22Rv1 (cell line): Measurements from ENCODE around the gene F5.

Experiments used
- H3K27ac ChIP-seq: fragments of 450-650 bp; 2 replicates; pipeline ENCODE4 v1.5.1; 2017
- ZFX ChIP-seq: fragments of 450-650 bp; IDR thresholded peaks from 2 replicates; pipeline ENCODE4 v1.6.1; 2017; ENCODE audit warnings: antibody characterized with exemption, borderline replicate concordance
- TF ChIP-seq, protein P1 (sequence below): fragments of 450-650 bp; IDR thresholded peaks from 2 replicates; pipeline ENCODE4 v1.5.1; 2017; ENCODE audit warnings: mild to moderate bottlenecking

F5 gene

DNA sequence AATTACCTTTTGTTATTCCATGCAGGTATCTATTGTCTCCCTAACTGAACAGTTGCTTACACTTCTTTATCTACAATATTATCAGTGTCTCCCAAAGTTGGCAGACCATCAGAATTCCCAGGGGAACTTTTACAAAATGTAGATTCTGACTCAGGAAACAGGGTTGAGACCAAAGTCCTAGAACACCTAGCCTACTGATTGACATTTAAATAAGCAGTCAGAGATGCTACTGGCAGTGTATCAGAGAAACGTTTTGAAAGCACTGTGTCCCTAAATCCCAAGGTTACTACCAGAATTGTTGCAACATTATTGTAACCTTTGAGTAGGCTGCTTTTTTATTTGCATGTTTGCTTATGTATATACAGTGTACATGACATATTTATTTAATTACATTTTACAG lies 1.8 kb upstream of the F5 start:
- TF ChIP-seq ZFX = no peak
- TF ChIP-seq, protein P1, sequence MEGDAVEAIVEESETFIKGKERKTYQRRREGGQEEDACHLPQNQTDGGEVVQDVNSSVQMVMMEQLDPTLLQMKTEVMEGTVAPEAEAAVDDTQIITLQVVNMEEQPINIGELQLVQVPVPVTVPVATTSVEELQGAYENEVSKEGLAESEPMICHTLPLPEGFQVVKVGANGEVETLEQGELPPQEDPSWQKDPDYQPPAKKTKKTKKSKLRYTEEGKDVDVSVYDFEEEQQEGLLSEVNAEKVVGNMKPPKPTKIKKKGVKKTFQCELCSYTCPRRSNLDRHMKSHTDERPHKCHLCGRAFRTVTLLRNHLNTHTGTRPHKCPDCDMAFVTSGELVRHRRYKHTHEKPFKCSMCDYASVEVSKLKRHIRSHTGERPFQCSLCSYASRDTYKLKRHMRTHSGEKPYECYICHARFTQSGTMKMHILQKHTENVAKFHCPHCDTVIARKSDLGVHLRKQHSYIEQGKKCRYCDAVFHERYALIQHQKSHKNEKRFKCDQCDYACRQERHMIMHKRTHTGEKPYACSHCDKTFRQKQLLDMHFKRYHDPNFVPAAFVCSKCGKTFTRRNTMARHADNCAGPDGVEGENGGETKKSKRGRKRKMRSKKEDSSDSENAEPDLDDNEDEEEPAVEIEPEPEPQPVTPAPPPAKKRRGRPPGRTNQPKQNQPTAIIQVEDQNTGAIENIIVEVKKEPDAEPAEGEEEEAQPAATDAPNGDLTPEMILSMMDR = no peak

DNA sequence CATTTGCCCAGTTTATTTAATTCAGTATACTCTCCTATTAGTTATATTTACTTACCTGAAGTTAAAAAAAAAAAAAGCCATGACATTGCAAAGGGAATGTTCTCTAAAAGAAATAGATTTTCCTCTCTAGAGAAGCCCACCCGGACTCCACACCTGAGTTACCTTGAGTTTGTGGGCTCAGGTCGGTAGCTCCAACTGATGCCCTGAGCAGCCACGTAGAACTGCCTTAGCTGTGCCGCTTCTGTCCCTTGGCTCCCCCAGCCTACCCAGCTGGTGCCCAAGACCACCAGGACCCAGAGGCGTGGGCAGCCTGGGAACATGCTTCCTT lies 250 bp downstream of the F5 start:
- no peak overlapping the region for H3K27ac ChIP-seq
- TF ChIP-seq, protein P1 = no peak
- TF ChIP-seq ZFX = no peak

More for the DNA sequence above, 1.8 kb upstream of the F5 start:
- no peak overlapping the region for H3K27ac ChIP-seq

DNA sequence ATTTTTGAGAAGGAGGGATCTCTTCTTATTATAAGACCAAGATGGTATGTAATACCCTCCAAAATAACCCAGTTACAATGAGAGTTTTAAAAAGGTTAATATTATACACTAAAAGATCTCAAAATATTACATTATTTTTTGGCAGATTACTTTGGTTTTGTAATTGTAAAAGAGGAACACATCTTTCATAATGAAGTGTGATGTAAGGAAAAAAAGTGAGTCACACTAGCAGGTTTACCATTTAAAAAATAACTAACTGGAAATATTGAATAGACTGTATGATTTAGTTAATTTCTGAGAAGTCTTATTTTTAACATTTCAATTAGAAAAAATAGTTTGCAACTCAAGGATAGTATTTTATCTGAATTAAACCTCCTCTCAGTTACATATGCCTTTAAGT lies 1.1 kb downstream of the F5 start:
- no peak overlapping the region for H3K27ac ChIP-seq
- TF ChIP-seq ZFX = no peak
- TF ChIP-seq, protein P1 = no peak

DNA sequence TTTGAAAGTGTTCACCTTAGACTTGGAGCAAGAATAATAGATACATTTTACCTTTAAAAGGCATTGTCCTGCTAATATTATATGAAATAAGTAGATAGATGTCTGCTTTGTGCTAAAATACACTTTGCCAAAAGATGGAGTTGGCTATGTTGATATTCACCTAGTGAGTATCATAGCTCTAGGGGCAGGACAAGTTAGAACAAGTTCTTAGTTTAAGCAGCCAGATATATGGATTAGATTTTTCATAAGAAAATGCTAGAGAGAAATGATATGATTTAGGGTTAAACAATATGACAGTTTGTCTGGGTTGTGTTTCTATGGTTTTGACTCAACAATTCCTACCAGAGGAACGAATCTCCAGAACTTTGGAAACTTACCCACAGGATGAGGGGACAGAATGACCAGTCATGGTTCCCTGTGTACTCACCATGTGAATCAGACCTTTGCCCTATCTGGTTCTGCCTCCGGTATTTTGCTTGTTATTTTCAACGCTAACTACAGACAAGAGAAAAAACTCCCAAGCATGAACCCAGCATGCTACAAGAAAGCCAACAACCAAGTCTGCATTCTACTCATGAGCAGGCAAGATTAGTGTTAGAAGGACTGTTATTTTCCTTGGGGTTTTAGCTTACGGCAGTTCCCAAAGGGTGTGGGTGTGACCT lies 1.7 kb downstream of the F5 start:
- no peak for TF ChIP-seq ZFX
- TF ChIP-seq, protein P1 = no peak
- no peak overlapping the region for H3K27ac ChIP-seq

DNA sequence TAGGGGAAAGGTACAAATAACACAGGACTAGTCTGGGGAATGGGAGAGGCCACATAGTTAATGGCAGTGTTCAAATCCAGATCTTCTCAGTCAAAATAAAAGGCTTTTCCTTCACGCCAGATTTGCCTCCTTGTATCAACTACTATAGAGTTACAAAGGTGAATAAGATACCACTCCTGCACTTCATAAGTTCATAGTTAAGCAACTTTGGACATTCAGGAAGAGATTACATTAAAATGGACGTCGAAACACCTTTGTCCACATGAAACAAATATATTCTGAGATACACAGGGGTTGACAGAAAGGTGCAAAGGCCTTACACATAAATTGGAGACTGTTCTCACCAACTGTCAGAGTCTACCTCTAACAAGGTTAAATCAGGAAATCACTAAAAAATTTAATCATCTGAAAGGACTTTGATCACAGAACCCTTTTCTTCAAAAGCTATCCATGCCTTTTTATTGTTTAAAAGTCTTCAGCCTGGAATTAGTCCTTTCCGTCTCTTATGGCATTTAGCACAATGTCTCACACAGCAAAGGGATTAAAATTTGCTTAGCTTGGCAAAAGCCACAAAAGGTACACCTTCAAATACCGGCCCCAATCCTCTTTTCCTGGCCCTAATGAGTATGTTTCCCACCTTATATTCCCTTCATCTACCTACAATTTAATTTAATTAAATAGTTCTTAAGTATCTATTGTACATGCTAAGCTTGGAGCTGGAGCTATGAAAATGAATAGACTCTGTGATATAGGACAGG lies 8.1 kb downstream of the F5 start:
- TF ChIP-seq ZFX = no peak
- TF ChIP-seq, protein P1 = no peak
- H3K27ac ChIP-seq = no peak overlapping the region

DNA sequence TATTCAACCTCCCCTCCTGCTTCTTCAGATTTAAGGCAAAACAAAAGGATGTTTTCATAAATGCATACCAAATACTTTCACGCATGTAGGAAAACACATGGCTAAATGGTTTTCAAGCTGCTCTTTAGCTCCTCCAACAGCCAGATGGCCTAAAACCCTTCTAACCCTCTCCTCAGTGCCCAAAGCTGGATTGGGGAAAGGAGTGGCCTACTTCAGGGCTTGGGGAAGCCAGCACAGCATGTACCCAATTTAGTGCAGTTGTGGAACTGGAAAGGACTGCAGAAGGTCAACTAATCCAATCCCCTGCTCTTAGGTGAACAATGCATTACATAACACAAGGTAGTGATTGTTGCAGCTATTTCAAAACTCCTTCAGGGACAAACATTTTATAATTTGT lies 9.3 kb downstream of the F5 start:
- TF ChIP-seq, protein P1 = no peak
- TF ChIP-seq ZFX = no peak
- H3K27ac ChIP-seq = no peak overlapping the region

DNA sequence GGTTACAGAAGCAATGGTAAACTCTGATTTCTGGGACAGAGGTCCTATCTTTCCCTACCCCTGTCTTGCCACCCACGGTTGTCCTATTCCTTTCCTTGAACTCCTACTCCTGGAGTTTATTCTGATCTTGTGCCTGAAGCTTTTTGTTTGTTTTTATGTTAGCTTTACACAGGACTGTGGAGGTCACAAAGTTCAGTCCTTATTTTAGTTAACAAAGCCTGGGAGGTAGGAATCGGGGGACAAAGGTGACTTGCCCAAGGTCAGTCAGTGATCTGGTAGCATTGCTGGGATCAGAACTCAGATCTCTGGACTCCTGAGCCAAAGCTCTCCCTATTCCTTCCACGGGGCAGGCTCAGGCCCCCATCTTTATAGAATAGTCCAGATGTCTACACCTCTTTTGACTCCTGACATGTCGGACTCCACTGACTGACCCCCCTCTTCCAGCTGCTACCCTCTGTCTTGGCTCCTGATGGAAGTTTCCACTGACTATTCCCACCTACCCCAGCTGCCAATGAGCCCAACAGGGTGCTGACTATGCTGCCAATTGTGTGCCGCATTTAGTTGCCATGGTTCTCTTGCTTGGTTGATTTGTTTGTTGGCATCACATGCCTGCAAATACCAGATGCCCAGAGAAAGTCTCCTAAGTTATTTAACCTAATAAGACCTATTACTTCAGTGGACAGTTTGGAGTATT lies 9.9 kb downstream of the F5 start:
- no peak overlapping the region for H3K27ac ChIP-seq
- TF ChIP-seq, protein P1 = no peak
